Activated T-helper 1 cell treated with anti-CD3 and anti-CD28 coated beads, Interleukin-12 subunit alpha, Interleukin-12 subunit beta, Interleukin-2, Interleukin-4 antibody, amounts not matched to agents 30 ng/mL and 10 ng/mL and 1 ng/mL, durations not matched to agents 14 hours and 24 hours and 36 hours (primary cell): Measurements from ENCODE around the gene TUBA8. TPM values are rescaled to one million over a fixed set of nuclear protein-coding genes. Genes with fewer than 3 reads are reported as not detected.

Experiments
- DNase-seq: peaks from one replicate; pipeline ENCODE4 v3.0.0; 2021; ENCODE audit warnings: low spot score
- H3K27ac Mint-ChIP-seq: one replicate; pipeline ENCODE4 v1.8.0; 2021; ENCODE audit warnings: mild to moderate bottlenecking, mixed read lengths
- H3K27me3 Mint-ChIP-seq: one replicate; pipeline ENCODE4 v1.8.0; 2022; ENCODE audit warnings: mild to moderate bottlenecking, moderate library complexity, mixed read lengths; ENCODE audit not compliant: insufficient read depth
- H3K36me3 Mint-ChIP-seq: one replicate; pipeline ENCODE4 v1.8.0; 2021; ENCODE audit warnings: low read depth, mixed read lengths
- H3K4me1 Mint-ChIP-seq: one replicate; pipeline ENCODE4 v1.8.0; 2021; ENCODE audit warnings: low read depth, mixed read lengths
- H3K4me3 Mint-ChIP-seq: one replicate; pipeline ENCODE4 v1.8.0; 2021; ENCODE audit warnings: mild to moderate bottlenecking, moderate library complexity, mixed read lengths
- H3K9me3 Mint-ChIP-seq: one replicate; pipeline ENCODE4 v1.8.0; 2021; ENCODE audit warnings: mixed read lengths
- intact Hi-C: fragments of 100-400 bp; cut with micrococcal nuclease; formaldehyde crosslinking; loops from one replicate; pipeline ENCODE4 v1.15.1; 2024
- total RNA-seq: library from RNA; stranded (reverse); gene quantifications from 2 replicates; pipeline ENCODE4 v1.2.3, GENCODE V29; 2022

TUBA8 gene
- total RNA-seq, 1 donor from 2014 or later: 1.5 TPM

DNA sequence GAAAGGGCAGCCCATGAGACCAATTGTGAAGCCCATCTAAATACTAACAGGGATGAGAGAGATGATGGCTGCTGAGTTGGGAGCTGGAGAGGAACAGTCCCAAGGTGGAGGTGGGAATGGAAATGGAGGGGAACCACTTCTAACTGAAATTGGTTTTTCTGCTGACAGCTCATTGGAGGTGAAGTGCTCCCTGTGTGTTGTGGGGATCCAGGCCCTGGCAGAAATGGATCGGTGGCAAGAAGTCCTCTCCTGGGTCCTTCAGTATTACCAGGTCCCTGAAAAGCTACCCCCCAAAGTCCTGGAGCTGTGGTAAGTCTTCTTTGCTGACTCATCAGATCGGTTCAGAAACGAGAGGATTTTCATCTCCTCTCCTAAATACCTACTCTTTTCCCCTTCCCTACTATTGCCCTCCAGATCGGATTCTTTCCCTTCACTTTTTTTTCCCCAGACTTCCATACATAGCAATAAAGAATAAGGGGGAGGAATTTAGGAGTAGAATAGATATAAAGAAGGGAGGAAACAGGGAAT is 30.8 kb upstream of the TUBA8 start:
- intact Hi-C loops: loop anchor here (5.0 to 10.0 kb wide), 3 partner anchors 57 to 1165 kb away; partner anchors contain the start of genes ADA2 and MICAL3
- peaks cover 50% of the 10 kb centered on the region for H3K4me1 Mint-ChIP-seq

DNA sequence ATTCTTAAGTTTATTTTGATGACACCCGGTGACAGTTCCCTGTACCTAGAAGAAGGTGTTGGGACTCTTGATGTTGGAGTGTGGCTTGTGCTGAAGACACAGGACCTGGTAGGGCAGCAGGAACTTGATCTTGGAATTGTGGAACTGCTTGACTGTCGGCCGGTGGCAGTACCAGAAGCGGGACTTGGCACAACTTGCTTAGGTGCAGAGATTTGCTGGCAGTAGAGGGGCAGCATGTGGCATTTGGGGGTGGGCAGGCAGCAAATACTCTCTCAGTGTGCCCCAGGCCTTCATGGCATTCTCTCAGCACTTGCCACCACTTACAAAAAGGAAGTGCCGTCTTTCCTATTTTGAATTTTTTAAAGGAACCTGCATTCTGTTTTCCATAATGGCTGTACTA is 29.2 kb upstream of the TUBA8 start:
- no peak overlapping the region for H3K27ac Mint-ChIP-seq

More for the DNA sequence above, 30.8 kb upstream of the TUBA8 start:
- Mint-ChIP-seq H3K27ac (no peak overlapping the region), H3K27me3 (no peaks in the 10 kb centered on the region), H3K36me3 (peaks cover 37% of the 10 kb centered on the region), H3K9me3 (no peaks in the 10 kb centered on the region), H3K4me3 (peak overlapping the region; percentile 90)
- no peak for DNase-seq

DNA sequence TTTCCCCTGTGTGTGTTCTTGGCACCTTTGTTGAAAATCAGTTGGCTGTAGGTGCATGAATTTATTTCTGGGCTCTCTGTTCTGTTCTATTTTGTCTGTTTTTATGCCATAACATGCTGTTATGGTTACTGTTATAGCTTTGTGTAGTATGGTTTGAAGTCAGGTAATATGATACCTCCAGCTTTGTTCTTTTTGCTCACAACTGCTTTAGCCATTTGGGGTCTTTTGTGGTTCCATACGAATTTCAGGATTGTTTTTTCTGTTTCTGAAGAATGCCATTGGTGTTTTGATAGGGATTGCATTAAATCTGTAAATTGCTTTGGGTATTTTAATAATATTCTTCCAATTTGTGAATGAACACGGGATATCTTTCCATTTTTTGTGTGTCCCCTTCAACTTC is 28.1 kb upstream of the TUBA8 start:
- peaks cover 45% of the 10 kb centered on the region for H3K36me3 Mint-ChIP-seq
- H3K9me3 Mint-ChIP-seq: no peaks in the 10 kb centered on the region
- DNase-seq: no peak
- no peak overlapping the region for H3K27ac Mint-ChIP-seq
- no peak overlapping the region for H3K4me3 Mint-ChIP-seq
- intact Hi-C loops: no loop called here
- H3K4me1 Mint-ChIP-seq: peaks cover 36% of the 10 kb centered on the region
- no peaks in the 10 kb centered on the region for H3K27me3 Mint-ChIP-seq

More for the DNA sequence above, 29.2 kb upstream of the TUBA8 start:
- Mint-ChIP-seq H3K4me1 (peaks cover 43% of the 10 kb centered on the region), H3K4me3 (no peak overlapping the region), H3K36me3 (peaks cover 42% of the 10 kb centered on the region), H3K9me3 (no peaks in the 10 kb centered on the region), H3K27me3 (no peaks in the 10 kb centered on the region)
- intact Hi-C loops: no loop called here
- DNase-seq: no peak

DNA sequence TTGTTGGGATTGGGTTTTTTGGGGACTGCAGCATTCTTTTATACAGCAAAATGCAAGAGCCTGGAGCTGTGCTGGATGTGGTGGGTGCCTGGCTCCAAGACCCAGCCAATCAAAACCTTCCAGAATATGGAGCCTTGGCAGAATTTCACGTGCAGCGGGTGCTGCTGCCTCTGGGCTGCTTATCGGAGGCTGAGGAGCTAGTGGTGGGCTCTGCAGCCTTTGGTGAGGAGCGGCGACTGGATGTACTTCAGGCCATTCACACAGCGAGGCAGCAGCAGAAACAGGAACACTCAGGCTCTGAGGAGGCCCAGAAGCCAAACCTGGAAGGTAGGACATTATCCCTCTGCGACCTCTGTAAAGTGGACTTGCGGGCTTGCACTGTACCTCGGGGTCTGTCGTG is 27.2 kb upstream of the TUBA8 start:
- intact Hi-C loops: no loop called here
- Mint-ChIP-seq H3K9me3 (no peaks in the 10 kb centered on the region), H3K27ac (no peak overlapping the region), H3K4me1 (peaks cover 35% of the 10 kb centered on the region), H3K36me3 (peaks cover 50% of the 10 kb centered on the region), H3K4me3 (no peak overlapping the region), H3K27me3 (no peaks in the 10 kb centered on the region)
- DNase-seq: no peak

DNA sequence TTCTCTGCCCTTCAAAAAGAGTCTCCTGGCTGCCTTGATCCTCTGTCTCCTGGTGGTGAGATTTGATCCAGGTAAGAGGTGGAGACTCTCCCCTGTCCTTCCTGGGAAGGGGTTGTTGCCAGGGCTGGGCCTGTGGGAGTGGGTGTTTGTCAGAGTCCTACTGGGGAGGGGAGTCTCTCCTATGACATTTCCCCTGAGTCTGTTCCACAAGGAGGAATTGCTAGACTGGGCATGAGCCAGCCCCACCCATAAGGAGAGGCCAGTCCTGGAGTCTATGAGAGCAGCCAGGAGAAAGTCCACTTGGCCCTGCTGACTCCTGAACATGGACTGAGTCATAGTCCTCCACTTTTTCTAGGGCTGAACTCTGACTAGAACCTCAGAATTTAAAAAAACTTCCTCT is 25.4 kb upstream of the TUBA8 start:
- H3K27me3 Mint-ChIP-seq: no peaks in the 10 kb centered on the region
- no peak overlapping the region for H3K27ac Mint-ChIP-seq
- intact Hi-C loops: no loop called here
- H3K4me1 Mint-ChIP-seq: peaks cover 28% of the 10 kb centered on the region
- no peak for DNase-seq
- H3K36me3 Mint-ChIP-seq: peaks cover 48% of the 10 kb centered on the region
- no peaks in the 10 kb centered on the region for H3K9me3 Mint-ChIP-seq
- H3K4me3 Mint-ChIP-seq: no peak overlapping the region

DNA sequence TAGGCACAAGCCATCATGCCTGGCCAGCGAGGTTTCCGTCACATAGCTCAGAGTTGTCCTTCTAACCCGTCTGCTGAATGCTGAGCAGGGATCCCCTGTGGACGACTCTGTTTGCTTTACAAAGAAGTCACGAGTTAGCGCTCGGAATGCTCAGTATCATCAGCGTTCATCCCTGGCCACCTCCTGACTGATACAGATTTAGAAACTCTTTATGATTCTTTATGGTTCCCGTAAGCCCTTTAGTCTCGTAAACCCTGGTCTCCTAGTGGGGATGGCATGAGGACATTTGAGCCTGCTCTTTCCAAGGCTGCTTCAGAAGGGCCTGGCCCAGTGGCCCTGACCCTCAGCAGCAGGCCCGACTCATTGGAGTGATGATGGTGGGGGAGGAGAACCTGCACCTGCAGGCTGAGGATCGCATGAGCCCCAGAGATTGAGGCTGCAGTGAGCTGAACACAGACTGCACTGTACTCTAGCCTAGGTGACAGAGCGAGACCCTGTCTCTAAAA is 23.2 kb upstream of the TUBA8 start:
- no peak overlapping the region for H3K27ac Mint-ChIP-seq
- H3K36me3 Mint-ChIP-seq: peaks cover 44% of the 10 kb centered on the region
- H3K27me3 Mint-ChIP-seq: no peaks in the 10 kb centered on the region
- DNase-seq: no peak
- intact Hi-C loops: no loop called here
- H3K4me3 Mint-ChIP-seq: no peak overlapping the region
- H3K4me1 Mint-ChIP-seq: peaks cover 24% of the 10 kb centered on the region
- no peaks in the 10 kb centered on the region for H3K9me3 Mint-ChIP-seq

DNA sequence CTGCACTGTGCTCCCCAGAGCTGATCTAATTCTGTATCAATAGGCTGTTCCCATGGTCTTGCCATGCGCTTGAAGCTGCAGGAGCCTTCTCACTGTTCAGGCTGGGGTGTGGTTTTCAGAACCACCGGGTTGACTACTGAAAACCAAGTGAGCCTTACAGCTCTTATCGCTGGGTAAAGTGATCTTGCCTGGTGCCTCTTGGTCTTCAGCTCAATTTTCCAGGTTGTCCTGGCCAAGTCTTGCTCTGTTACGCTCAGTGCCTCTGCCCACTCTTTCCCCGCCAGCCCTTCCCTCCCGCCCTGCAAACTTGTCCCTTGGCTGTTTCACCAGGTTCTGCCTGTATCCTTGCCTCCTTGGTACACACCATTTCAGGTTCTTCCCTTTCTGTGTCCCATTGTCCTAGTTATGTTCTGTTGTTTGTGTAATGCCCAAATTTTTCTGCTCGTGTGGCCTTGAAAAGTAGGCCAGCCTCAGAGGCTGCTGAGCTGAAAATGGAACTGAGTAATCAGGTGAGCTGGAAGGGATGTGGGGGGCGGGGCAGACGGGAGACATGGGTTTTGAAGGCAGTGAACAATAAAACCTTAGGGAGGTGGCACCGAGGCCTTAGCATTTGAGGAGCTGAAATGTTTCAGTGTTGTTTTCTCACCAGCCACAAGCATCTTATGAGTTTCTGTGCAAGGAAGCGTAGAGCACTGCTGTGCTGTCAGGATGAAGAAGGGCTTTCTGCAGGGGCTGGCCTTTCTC is 21.6 kb upstream of the TUBA8 start:
- Mint-ChIP-seq H3K27me3 (no peaks in the 10 kb centered on the region), H3K4me1 (peaks cover 21% of the 10 kb centered on the region), H3K27ac (no peak overlapping the region), H3K9me3 (no peaks in the 10 kb centered on the region), H3K4me3 (no peak overlapping the region), H3K36me3 (peaks cover 40% of the 10 kb centered on the region)
- intact Hi-C loops: no loop called here
- no peak for DNase-seq

DNA sequence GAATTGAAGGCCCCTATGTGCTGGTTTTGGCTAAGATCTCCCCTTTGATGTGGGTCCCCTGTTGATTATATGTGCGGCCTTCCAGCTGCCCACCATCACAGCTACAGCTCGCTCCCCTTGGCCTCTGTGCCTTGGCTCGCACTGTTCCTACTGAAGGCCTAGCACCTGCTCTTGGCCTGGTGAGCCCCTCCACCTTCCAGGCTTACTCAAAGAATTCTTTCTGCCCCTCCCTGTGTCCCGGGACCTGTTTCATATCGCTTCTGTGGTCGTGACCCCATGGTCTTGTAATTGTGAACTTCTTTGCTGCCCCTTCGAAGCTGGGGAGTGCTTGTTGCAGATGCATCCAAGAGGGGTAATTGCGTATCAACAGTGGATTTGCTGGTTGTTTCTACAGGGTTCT is 20.3 kb upstream of the TUBA8 start:
- no peak for DNase-seq
- Mint-ChIP-seq H3K4me3 (no peak overlapping the region), H3K36me3 (peaks cover 42% of the 10 kb centered on the region), H3K9me3 (no peaks in the 10 kb centered on the region), H3K27me3 (no peaks in the 10 kb centered on the region), H3K27ac (no peak overlapping the region), H3K4me1 (peaks cover 21% of the 10 kb centered on the region)
- intact Hi-C loops: no loop called here

DNA sequence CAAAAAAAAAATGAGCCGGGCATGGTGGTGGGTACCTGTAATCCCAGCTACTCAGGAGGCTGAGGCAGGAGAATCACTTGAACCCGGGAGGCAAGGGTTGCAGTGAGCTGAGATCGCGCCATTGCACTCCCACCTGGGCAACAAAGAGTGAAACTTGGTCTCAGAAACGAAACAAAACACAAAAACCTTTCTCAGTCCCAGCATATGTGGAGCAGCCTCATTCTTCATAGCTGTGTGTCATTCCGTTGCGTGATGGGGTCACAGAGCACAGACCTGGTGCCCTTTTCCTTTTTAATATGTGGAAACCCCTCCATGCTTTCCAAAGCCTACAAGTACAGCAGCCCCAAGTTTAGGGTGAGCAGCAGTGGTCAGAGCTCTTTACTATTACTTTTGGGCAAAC is 19.1 kb upstream of the TUBA8 start:
- intact Hi-C loops: no loop called here
- no peak overlapping the region for H3K27ac Mint-ChIP-seq
- H3K27me3 Mint-ChIP-seq: no peaks in the 10 kb centered on the region
- no peak overlapping the region for H3K4me3 Mint-ChIP-seq
- H3K9me3 Mint-ChIP-seq: no peaks in the 10 kb centered on the region
- H3K36me3 Mint-ChIP-seq: peaks cover 40% of the 10 kb centered on the region
- DNase-seq: no peak
- H3K4me1 Mint-ChIP-seq: peaks cover 26% of the 10 kb centered on the region

DNA sequence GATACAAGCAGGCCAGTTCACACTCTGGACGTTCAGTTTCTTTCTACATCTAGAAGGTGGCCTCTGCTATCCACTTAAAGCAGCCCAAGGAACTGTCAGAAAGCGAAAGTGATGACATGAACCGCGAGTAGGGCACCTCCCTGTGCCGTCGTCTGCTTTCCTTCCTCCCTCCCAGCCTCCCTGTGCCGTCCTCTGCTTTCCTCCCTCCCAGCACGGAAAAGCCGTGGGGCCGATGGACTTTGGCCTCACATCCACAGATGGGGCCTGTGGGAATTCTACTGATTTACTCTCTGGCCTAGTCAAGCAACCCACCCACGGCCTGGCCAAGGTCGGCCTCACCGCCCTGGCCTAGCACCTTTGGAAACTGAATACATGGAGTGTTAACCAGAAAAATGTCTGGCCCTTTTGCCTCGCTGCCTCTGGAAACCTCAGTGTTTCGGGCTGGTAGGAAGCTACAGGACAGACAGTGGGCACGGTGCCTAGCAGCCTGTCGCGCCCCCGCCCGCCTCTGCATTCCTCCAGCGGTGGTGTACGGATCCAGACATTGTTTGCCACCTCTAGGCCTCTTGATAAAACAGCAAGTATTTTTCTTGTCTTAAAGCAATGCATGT is 18.6 kb upstream of the TUBA8 start:
- H3K4me3 Mint-ChIP-seq: no peak overlapping the region
- intact Hi-C loops: no loop called here
- peaks cover 31% of the 10 kb centered on the region for H3K4me1 Mint-ChIP-seq
- no peaks in the 10 kb centered on the region for H3K9me3 Mint-ChIP-seq
- peaks cover 43% of the 10 kb centered on the region for H3K36me3 Mint-ChIP-seq
- H3K27ac Mint-ChIP-seq: peak overlapping the region; percentile 34
- no peak for DNase-seq
- no peaks in the 10 kb centered on the region for H3K27me3 Mint-ChIP-seq

DNA sequence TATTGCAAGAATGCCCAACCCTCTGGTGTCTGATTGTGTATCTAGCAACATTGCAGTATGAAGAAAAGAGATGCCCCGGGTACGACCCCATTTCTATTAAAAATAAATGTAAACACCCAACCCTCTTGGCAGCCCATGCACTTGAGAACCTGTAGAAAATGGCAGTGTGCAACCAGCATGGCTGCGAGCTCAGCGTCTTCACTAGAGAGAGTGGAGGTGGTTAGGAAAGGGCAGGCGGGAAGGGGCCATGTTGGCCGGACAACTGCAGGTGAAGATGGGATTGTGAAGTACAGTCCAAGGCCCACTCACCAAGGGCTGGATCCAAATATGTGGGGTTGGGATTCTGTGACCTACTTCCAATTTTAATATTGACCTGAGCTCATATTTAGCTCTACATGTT is 16.9 kb upstream of the TUBA8 start:
- peaks cover 30% of the 10 kb centered on the region for H3K4me1 Mint-ChIP-seq
- intact Hi-C loops: no loop called here
- H3K36me3 Mint-ChIP-seq: peaks cover 35% of the 10 kb centered on the region
- no peaks in the 10 kb centered on the region for H3K27me3 Mint-ChIP-seq
- no peak overlapping the region for H3K4me3 Mint-ChIP-seq
- no peak for DNase-seq
- H3K27ac Mint-ChIP-seq: no peak overlapping the region
- H3K9me3 Mint-ChIP-seq: no peaks in the 10 kb centered on the region

DNA sequence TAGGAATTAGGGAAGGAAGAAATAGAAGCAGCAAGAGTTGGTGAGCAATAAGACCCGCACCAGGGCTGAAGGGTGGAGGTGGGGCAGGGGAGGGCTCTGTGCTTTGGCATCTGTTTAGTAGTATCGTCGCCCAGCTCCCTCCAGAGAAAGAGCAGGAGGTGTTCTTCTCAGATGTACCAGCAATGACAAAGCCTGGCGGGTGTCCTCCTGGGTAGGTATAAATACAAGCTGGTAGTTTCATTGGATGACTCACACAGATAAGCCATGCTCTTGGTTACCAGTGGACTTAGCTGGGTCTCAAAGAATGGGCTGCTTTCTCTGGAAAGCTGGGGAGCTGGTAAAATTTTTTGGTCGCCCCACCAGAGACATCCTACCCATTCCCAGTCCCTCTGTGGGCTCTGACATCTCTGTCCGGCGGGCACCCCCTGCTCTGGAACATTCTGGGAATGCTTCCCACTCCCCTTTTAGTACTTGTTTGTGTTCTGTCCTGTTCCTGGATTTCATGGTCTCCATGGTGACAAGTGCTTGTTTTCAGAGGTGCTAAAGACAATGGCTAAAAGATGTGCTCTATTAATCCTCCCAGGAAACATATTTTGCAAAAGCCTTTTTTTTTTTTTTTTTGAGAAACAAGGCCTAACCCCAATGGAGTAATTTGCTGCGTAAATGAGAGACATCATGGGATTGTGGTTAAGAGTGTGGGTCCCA is 15.4 kb upstream of the TUBA8 start:
- intact Hi-C loops: no loop called here
- no peaks in the 10 kb centered on the region for H3K9me3 Mint-ChIP-seq
- H3K36me3 Mint-ChIP-seq: peaks cover 32% of the 10 kb centered on the region
- H3K27me3 Mint-ChIP-seq: no peaks in the 10 kb centered on the region
- peaks cover 23% of the 10 kb centered on the region for H3K4me1 Mint-ChIP-seq
- H3K27ac Mint-ChIP-seq: no peak overlapping the region
- DNase-seq: no peak
- H3K4me3 Mint-ChIP-seq: no peak overlapping the region

DNA sequence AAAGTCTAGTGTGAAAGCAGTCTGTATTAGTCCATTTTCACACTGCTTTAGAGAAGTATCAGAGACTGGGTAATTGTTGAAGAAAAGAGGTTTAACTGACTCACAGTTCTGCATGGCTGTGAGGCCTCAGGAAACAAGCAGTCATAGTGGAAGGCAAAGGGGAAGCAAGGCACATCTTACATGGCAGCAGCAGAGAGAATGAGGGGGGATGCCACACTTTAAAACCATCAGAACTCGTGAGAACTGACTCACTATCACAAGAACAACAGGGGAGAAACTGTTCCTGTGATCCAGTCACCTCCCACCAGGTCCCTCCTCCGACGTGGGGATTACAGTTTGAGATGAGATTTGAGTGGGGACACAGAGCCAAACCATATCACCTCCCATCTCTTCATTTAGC is 13.8 kb upstream of the TUBA8 start:
- H3K9me3 Mint-ChIP-seq: peaks cover 3% of the 10 kb centered on the region
- H3K36me3 Mint-ChIP-seq: peaks cover 31% of the 10 kb centered on the region
- H3K27ac Mint-ChIP-seq: peak overlapping the region; percentile 42
- no peak overlapping the region for H3K4me3 Mint-ChIP-seq
- peaks cover 21% of the 10 kb centered on the region for H3K4me1 Mint-ChIP-seq
- DNase-seq: no peak
- H3K27me3 Mint-ChIP-seq: no peaks in the 10 kb centered on the region
- intact Hi-C loops: loop anchor here (1.0 kb wide), 1 partner anchor 7 kb away; no protein-coding TSS in a partner anchor
